Measurements from ENCODE around the gene TTLL3. TPM values are rescaled to one million over a fixed set of nuclear protein-coding genes. Genes with fewer than 3 reads are reported as not detected.
"Not testable (repeated sequence)": the region's sequence is repeated elsewhere in the genome, so short reads cannot be mapped to it uniquely, and the experiment has no call there.

Gene TTLL3
- polyA plus RNA-seq, 5 donors = 68.4 to 116 (median 85.6) TPM

DNA sequence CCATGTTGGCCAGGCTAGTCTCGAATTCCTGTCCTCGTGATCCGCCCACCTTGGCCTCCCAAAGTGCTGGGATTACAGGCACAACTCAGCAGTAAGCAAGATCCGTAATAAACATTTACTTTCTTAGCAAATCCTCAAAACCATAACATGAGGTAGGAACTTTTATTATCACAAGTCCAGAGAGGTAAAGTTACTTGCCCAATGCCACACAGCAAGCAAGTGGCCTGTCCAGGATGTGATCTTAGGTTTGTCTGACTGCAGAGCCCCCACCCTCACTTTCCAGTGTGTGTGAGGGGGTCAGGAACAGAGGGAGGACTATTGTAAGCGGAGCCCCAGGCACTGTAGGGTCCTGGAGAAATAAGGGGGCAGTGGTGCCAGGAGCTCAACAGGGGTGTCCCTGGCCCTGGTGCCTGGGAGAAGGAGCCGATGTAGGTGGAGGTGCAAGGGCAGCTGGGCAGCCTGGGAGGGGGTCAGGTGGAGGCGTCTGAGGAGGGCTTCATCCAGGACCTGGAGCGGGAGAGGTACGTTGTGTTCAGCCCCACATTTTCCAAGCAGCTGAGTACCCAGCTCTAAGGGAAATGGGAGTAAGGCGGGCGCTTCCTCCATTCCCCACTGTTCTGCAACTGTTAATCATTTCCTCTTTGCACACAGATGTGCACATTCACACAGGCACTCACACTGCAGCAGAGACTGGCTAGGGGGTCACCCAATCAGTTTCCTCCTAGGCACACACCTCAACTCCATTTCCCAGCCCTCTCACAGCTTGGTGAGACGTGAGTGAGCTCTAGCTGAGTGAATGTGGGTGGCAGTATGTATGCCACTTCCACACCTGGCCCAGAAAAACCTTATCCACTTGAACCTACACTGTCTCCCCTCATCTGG is 27.9 kb downstream of the TTLL3 start:
- no peak for DNase-seq

DNA sequence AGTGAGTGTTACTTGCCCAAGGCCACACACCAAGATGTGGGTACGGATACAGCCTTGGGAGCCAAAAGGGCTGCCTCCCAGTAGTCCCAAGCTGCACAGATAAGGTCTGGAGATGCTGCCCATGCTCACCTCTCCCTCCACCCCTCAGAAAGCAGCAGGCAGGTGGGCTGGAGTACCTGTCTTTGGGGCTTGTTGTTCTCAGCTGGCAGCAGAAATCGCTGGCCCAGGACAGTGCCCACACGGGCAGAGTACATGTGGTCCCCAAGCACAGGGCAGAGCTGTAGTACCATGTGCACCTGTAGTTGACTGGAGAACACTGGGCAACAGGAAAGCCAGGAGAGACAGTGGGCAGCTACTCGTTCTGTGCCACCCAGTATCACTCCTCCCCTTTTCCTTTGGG is 28.8 kb downstream of the TTLL3 start:
- no peak for DNase-seq

DNA sequence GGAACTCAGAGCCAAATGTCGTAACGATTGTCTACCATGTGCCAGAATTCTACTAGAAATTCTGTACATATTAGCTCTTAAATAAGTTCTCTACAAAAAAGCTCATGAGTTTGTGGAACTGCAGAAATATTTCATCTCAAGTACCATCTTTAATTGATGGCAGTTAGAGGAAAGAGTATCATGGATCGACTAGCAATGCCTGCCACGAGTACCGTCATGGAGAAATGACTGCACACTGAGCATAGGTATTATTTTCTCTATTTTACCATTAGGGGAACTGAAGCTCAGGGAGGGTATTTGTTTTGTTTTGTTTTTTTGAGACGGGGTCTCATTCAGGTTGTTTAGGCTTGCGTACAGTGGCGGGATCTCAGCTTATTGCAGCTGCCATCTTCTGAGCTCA is 31.0 kb downstream of the TTLL3 start:
- no peak for DNase-seq

DNA sequence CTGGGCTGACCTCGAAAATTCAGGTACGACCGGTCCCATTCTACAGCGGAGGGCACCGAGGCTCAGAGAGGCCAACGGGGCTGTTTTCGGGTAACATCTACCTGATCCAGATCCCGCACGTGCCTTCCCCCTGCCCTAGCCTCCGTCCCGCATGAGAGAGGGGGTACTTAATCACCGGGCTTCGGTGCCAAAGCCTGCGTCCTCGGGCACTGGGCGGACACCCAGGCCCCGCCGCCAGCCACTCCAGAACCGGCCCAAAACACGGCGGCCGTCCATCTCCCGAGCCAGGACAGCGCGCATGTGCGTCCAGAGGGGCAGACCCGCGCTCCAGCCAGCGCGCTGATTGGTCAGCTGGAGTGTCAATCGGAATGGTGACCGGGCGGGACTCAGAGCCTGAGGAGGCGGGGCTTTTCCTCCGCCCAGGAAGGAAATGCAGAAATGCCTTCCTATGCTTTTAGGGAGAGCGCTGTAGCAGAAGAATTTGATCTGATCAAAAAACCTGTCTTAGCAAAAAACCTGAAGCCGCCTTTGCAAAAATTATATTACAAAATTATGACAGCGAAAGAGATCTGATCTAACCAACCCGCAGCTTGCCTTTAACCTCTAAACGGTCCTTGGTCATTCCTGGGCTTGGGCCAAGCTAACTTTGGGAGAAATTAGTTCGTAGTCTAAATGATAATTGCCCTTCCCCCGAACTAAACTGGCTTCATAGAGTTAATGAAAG is 33.8 kb downstream of the TTLL3 start, which contains the start of gene RPUSD3:
Gene RPUSD3 (minus strand): TSS at position 294 of the 724 bp plus-strand sequence. CDS start 18 bp downstream, at position 276.
- DNase-seq = peak; percentile 97 to 98

DNA sequence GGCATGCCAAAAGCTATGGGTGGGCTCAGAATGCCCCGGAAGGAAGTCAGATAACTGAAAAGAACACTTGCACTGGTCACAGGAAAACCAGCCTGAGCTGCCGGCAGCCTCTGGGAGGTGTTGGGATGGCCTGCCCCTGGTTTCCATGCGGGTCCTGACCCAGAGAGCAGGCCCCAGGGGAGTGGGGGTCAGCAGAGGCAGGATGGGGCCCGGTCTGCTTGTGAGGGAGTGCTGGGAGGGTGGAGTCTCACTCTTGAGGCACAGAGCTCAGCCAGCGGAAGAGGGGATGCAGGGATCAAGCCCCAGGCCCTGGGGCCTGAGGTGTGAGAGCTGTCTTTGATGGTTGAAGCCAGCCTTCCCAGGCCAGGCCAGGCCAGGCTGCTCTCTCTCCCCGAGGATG is 36.2 kb downstream of the TTLL3 start:
- no peak for DNase-seq

DNA sequence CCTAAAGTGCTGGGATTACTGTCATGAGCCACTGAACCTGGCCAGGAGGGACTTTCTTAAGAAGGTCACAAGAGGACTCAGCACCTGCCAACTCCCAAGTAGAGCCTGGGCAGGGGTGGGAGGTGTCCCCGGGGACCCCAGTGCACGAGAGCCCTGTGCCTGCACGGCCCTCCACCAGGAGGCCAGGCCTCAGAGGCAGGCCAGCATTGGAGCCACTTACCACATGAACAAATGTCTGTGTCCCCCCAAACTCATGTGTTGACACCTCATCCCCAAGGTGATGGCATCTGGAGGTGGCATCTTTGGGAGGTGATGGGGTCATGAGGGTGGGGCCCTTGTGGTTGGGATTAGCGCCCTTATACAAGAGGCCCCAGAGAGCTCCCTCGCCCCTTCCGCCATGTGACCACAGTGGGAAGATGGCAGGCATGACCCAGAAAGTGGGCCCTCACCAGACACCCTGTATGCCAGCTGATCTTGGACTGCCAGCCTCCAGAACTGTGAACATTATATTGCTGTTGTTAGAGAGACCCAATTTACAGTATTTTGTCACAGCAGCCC is 36.9 kb downstream of the TTLL3 start:
- no peak for DNase-seq

DNA sequence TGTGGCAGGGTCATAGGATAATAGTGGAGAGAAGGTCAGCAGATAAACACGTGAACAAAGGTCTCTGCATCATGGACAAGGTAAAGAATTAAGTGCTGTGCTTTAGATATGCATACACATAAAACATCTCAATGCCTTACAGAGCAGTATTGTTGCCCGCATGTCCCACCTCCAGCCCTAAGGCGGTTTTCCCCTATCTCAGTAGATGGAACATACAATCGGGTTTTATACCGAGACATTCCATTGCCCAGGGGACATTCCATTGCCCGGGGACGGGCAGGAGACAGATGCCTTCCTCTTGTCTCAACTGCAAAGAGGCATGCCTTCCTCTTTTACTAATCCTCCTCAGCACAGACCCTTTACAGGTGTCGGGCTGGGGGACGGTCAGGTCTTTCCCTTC is 37.8 kb downstream of the TTLL3 start:
- DNase-seq = not testable (repeated sequence)

DNA sequence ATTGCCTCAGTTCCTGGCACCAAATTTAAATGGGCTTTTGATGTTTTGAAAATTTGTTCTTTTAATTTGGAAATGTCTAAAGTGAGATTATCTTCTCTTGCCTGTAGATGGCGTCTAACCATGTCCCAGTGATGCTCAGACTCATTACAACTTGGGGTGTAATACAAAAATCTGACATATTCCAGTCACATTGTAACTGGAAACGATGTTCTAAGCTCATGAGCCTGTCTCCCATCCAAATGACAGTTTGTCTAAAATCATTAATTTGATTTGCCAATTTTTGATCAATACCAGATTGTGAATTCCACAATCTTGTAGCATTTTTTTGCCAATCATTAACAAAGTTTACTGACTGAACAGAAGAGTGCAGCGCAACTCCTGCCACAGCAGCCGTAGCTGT is 38.8 kb downstream of the TTLL3 start:
- not testable (repeated sequence) for DNase-seq

DNA sequence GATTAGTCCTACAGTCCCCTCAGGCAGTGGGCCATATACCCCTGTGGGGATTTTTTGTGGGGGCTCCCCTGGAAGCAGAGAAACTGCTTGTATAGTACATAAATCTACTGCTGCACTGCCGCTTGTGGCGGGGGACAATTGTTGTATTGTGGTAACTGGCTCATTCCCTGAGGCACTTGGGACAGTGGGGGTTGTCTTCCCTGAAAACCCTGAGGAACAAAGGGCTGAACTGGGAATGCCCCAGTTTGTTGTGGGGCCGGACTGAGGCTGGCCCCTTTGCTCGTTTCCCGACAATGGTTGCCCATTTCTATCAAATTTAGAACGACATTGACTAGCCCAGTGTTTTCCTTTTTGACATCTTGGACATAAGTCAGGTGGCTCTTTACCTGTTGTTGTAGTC is 41.3 kb downstream of the TTLL3 start:
- DNase-seq = not testable (repeated sequence)

DNA sequence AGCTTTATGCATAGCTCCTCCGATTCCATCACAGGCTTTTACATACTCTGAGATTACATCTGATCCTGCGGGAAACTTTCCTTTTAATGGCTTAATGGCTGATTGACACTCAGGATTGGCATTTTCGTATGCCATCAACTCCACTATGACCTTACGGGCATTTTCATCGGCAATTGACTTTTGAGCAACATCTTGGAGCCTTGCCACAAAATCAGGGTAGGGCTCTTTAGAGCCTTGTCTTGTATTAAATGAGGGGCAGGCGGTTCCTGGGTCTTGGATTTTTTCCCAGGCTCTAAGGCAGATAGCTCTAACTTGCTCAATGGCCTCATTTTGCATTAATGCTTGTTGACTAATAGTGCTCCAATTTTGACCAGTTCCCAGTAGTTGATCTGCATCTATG is 41.9 kb downstream of the TTLL3 start:
- DNase-seq = not testable (repeated sequence)

DNA sequence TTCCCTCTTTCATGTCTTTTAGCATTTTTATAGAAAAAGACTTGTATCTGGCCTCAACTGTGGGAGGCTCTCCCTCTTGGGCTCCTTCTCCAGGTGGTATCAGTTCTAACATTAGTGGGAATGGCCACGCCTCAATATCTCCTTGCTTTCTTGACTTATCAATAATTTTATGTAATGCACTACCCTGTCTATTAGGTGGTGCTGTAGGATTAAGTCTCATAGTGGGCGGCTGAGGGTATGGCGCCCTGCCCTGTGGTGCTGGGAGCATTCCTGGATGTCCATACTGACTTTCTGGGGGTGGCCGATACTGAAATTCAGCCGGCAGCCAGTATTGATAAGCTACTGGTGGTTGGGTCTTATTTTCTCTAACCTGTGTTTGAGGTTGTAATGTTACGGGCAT is 42.5 kb downstream of the TTLL3 start:
- DNase-seq = no peak

DNA sequence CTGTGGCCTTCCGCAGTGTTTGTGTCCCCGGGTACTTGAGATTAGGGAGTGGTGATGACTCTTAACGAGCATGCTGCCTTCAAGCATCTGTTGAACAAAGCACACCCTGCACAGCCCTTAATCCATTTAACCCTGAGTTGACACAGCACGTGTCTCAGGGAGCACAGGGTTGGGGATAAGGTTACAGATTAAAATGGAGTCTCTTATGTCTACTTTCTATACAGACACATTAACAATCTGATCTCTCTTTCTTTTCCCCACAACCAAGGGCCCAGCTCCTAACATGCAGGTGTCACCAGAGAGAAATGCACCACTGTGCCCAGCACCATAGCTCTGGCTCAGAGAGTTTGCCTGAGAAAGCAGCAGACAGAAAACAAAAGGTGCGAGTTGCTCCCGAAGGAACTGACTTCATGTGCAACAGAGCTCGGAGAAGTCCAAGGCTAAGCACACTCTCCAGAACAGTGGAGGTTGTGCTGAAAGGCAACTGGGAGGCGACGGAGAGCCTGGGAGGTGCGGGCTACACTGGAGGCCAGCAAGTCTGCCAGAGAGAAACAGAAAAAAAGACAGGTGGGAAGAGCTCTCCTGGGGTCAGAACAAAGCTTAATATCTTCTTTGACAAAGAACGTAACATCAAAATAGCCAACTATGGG is 44.4 kb downstream of the TTLL3 start:
- DNase-seq = not testable (repeated sequence)

DNA sequence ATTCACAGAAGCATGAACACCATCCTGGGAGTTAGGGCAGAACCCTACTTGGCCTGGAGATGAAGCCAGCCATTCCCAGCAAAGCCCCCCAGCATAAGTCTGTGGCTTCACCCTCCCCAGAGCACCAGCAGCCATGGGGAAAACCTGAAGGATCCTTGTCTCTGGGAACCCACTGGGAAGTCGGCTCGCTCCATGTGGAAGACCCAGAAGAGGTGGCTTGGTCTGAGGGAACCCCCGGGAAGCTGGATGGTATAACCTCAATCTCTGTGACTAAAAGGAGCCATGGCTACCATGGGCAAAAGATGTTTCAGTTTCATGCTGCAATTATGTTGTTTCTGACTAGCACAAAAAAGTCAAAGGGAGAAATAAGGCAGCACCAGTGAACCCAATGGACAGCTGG is 45.5 kb downstream of the TTLL3 start:
- DNase-seq = no peak

DNA sequence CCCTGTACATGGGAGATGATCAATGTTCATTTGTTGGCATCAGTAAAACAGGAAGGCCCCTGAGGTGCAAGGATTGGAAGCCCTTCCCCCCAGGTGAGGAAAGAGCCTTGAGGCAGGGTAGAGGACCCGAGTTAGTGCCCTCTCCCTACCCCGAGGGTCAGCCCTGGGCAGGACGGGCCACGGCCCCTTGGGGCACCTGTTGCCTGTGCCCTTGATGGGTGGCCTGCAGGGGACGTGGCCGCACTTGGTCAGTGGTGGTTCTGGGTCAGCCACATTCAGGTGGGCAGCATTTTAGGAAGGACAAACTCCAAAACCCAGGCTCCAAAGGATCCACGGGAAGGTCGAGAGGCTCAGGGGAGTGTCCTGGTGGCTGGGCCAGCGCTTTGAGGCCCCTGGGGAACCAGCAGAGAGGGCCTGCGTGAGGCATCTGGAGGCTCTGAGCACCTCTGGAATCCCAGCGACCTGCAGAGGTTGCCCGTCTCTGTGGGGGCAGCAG is 49.5 kb downstream of the TTLL3 start:
- DNase-seq = no peak

DNA sequence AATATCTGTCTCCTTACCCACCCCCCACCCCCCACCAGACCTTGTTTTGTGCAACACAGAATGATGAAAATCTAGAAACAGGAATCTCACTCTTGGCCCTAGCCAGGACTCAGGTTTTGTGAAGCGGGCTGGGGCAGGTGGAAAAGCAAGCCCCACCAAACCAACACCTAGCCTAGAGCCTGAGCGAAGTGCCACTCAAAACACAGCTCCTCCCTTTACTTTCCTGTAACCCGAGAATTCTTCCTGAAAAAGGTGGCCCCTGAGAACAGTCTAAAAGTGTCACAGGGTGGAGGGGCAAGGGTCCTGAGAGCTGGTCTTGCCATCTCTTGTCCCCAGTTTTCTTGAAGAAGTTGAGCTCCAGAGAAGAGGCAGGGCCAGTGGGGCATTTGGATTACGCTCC is 51.1 kb downstream of the TTLL3 start:
- no peak for DNase-seq

DNA sequence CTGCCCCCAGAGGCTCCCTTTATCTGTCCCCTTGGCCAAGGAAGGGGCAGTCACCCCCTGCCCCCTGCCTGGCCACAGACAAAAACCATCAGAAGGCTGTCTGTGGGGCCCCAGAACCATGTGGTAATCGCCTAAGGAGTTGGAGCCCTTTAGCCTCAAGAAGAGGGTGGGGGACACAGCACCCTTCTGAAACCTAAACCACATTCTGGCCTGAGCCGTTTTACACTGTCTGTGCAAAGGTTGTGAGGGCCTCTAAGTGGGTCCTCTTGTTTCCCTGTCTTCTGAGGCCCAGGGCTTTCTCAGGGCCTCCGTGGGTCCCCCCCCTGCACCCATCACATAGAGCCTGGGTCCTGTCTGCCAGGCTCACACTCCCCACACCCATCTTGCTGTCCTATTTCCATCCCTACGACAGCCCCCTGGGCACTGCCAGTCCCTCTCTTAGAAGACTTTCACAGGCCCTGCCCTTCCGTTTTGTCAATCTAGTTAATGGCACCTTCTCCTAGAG is 51.6 kb downstream of the TTLL3 start:
- DNase-seq = no peak

DNA sequence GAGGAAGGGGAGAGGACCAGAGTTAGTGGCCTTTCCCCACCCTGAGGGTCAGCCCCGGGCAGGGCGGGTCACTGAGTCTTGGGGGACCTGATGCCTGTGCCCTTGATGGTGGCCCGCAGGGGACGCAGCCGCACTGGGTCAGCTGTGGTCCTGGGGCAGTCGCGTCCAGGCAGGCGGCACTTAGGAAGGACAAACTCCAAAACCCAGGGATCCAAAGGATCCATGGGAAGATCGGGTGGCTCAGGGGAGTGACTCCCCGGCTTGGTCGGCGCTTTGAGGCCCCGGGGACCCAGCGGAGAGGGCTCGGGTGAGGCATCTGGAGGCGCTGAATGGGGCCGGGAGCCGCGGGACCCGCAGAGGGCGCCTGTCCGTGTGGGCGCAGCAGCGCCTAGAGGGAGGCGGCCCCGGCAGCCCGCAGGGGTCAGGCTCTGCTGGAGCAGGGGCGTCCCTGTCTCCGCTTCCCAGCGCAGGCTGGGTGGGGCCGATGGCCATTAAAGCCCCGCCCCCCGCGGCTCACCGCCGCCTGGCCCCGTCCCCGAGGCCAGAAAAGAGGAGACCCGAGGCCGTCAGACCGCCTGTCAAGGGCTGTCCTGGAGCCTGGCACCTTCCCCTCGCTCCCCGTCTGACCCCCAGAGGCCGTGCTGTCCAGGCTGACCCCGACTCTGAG is 52.5 kb downstream of the TTLL3 start:
- peak; percentile 40 to 43 for DNase-seq

DNA sequence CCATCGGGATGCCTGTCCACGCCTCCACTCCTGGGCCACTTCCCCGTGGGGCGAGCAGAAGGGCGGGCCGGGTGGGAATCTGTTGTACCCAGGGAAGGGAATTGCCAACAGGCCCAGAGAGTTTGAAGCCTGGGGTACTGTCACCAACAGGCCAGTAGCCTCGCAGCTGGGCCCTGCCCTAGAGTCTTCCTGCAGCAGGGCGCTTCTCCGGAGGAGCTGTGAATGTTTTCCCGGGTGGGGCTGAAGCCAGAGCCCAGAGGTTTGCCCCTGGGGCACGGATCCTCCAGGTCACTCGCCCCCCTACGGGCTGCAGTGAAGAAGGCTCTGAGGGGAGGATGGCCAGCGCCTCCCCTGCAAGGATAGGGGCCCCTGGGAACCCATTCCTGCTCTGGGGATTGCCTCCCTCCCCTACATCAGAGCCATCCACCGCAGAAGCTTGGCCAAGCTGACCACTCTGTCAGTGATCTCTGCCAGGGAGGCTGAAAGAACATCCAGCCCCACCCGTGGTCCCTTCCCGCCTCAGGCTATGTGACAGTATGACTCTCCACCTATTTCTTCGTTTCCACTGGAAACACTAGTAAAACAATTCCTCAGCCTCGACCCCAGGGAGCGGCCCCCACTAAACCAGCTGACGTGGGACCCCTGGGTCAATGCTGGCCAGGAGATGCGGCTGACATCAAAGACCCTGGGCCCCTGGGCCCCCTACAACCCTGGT is 53.2 kb downstream of the TTLL3 start:
- DNase-seq = no peak

DNA sequence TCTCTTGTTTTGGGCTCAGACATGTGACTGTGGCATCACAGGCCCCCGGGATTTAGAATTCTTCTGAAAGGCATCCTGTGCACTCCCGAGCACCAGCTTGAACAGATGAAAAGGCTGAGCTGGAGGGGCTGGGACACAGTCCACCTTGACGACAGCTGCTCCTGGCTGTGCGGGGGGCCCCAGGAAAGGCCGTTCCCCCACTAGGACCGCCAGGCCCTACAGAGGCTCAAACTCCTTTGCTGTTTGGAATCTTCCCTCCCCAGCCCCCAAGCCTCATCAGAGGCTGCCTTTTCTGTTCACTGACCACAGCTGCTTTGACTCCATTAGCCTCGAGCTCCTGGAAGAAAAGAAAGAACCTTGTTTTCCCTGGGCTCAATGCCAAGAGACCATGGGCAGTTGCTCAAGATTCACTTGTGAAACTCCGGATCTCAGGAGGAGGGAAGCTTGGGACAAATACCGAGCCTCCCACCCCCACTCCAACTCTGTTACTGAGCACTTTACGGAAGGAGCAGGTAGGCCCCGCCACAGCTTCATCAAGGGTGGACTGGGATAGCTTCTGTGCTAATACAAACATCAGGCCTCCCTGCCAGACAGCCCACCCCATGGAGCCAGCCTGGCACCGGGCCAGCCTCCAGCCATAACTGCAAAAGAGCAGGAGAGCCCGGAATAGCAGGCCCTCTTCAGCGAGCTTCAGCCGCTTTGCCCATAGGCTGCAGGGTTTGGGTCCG is 54.3 kb downstream of the TTLL3 start:
- peak; percentile 85 to 89 for DNase-seq
